ENCODE results near the gene TRPM3. TPM values are rescaled to one million over a fixed set of nuclear protein-coding genes. Genes with fewer than 3 reads are reported as not detected.

Gene TRPM3
- total RNA-seq, 1 donor from 2014 or later, result 8.2 TPM

DNA sequence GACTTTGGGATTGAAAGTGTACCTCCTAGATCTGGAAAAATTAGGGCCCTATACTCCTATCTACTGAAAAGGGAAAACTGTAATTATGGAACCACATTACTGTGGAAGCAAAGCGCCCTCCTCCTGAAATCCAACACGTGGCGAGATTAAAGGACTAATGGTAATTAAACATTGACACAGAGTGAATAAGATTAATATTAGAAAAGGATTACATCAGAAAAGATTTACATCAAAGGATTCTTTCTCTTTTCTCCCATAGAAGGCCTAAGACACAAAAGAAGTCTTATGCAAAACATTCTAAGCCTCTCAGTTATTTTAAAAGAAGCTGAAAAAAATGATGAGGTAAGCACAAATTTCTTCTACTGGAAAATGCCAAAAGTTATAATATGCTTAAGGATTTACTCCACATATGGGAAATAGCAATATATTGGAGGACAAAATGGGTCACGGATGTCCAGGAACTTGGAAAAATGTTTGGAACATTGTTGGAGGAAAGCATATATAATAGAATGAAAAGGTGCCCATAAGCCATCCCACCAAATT lies 227.8 kb downstream of the TRPM3 start:
- no peak for DNase-seq (ENCODE audit: low spot score)

GRCh38 chr9:70888471-70888870 lies 232.9 kb downstream of the TRPM3 start:
- DNase-seq (ENCODE audit: low spot score), result no peak

DNA sequence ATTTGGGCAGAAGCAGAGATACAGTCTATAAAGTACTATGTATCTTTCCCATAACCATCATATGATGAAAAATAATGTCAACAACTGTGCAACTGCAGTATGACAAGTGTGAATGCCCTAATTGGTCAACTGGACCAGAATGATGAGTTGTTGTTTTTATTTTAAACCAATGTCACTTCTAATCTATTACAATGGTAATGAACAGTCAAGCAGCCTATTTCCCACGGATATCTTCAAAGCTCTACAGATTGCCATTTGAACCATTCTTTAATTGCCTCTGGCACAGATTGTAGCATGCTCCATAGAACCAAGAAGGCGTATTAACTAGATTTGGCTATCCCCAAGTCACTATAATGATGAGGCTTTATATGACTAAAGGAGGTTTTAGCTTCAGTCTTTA lies 233.6 kb downstream of the TRPM3 start:
- no peak for DNase-seq (ENCODE audit: low spot score)

DNA sequence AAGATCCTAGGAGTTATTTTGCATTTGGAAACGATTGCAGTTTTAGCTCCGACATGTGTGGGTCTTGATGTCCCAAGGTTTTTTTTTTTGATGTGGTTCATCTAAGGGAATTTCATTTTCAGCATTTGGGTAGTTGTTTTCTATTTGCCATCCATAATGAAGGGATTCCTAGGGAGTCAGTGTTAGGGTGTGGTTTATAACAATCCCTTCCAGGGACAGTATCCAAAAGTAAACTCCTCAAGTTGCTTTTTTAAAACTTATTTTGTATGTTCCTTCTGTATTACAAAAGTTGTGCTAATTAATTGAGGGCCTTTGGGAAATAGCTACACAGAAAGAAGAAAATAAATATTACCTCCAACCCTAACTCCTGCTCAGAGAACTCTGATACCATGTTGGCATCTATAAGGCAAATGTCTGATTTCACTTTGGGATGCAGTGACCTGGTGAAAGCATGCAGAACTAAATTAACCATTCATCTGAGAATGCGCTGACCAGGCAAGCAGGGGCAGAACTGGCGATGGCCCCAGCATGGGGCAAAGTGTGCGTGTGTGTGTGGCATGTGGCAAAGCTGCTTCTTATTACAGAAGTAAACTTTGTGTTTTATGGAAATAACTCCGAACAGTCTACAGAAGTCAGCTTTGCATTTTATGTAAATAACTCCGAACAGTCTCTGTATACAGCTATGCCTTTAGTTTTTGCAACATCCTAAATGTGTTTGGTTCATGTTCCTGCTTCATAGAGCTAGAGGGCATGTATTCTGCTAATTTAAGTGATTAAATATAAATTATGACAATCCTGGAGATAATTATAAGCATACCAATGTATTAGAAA lies 237.2 kb downstream of the TRPM3 start:
- no peak for DNase-seq (ENCODE audit: low spot score)

GRCh38 chr9:70883056-70883455 lies 238.4 kb downstream of the TRPM3 start:
- DNase-seq (ENCODE audit: low spot score), result no peak

- no peak for DNase-seq (ENCODE audit: low spot score)
These were observed 240.1 kb downstream of the TRPM3 start for GRCh38 chr9:70881333-70881732.

- no peak for DNase-seq (ENCODE audit: low spot score)
These were observed 240.9 kb downstream of the TRPM3 start for GRCh38 chr9:70880535-70880934.

DNA sequence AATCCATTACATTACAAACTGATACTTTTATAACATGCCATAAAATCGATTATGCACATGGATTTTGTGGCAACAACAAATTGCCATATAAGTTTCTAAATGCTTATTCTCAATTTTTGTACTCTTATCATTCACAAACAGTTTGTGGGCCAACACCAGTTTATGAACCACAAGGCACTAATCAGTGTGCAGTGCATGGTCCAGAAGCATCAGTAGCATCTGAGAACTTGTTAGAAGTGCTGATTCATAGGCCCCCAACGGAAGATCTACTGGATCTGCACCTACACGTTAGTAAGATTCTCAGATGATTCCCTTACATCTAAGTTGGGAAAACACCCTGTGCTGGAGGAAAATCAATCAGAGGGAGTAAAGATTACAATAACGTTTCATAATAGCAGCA lies 242.8 kb downstream of the TRPM3 start:
- DNase-seq (ENCODE audit: low spot score), result no peak

- peak; percentile 37 for DNase-seq (ENCODE audit: low spot score)
These were observed 247.0 kb downstream of the TRPM3 start for GRCh38 chr9:70874451-70874850.

DNA sequence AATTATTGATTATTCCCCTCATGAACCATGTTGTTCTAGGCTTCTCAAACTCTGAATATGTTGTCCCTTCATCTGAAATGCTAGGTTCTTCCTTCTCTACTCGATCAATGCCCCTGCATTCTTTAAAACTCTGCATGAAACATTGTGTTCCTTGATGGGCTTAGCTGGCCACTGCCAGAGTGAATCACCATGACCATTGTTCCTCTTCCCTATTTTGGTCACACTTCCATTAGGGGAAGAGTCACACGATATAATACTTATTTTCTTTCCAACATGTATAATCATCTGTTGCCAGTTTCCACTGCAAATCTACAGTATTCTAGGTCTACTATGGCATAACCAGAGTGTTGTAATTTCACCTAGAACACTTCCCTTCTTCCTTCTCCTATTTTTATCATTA lies 247.9 kb downstream of the TRPM3 start:
- no peak for DNase-seq (ENCODE audit: low spot score)

DNA sequence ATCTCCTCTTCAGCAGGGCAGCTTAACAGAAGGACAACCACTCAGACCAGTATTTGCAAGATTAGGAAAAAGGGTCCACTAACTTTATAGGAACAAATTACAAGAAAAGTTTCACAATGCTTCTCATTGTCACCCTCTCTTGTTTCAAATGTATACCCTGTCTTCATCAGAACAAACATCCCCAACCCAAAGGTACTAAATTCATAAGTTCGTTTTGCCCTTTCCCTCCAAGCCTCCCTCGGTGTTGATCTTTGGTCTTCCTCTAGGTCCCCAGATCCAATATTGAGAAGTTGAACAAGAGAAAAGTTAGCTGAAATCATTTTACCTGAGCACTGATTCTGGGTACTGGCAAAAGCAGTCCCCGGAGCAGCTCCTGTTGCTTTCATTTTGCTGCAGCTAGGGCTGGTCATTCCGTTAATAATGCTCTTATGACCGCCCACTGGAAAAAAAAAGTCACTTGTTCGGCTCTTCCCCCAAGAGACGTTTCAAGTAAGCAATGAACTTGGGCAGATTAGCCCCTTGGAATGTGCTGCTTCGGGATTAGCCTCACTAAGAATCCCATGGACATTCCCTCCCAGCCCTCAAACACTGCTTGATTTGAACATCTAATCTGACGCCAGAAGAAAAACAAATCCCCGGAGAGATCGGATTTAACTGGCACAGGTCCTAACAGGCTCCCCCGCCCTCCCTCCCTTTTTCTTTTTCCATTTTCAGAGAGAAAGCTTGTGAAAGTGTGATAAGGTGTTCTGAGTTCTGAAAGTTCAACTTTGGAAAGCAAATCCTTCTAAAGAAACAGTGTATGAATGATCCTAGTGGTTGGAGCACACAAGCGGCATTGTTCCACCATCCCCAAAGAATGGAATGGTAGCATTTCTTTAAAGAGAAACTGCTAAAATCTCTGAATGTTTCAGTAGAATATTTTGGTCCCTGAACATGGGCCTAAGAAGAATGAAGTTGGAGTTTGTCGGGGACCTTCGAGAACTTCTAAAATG lies 252.5 kb downstream of the TRPM3 start:
- peak; percentile 70 for DNase-seq (ENCODE audit: low spot score)

GRCh38 chr9:70868041-70868440 lies 253.4 kb downstream of the TRPM3 start:
- DNase-seq (ENCODE audit: low spot score), result no peak

DNA sequence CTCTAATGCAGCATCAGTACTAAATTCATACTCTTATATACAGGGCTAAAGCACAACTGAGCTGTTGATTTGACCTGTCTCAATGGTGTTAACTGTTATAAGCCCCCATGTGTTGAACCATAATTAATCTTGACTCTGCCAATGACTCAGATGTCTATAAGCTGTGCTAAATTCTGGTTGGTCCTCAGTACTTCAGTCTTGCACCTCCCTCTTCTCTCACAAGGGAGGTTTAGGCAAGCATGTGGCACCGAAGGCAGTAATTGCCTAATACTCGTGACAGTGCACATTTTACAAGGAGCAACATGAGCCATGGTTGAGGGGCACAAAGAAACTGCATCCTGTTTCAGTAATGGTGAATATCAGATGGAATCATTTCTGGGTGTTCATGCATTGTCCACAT lies 255.9 kb downstream of the TRPM3 start:
- DNase-seq (ENCODE audit: low spot score), result no peak

DNA sequence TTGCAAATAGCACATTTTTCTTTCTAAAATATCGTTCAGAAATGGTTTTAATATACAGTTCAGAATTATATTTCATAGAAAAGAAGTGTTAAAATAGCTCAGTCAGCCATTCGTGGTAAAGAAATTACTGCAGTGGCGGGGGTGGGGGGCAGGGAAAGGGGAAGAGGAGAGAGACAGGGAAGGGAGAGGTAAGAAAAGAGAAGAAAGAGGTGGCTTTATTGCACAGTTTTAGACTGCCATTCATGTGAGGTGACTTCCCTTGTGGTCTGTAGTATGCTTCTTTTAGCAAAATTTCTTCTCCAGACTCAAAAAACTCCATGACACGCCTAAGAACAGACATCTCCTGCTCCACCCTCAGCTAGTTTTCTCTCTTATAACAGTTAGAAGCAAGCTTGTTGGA lies 259.6 kb downstream of the TRPM3 start:
- DNase-seq (ENCODE audit: low spot score), result no peak

DNA sequence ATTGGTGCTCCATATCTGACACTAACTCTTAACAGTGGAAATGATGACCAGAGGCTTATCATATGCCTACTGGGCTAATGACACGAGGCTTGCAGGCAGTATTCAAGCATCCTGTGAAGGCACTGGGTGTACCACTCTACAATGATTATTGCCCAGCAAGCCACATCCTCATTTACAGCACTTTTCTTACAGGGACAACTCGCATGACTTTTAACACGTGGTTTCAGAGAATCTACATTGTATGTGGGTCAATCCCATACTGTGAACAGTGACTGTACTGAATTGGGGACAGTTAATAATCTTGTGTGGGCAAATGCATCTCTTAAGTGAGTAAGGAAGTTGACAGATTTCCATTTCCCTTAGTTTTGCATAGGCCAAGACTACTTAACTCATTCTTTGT lies 260.0 kb downstream of the TRPM3 start:
- DNase-seq (ENCODE audit: low spot score), result no peak

- no peak for DNase-seq (ENCODE audit: low spot score)
These were observed 261.7 kb downstream of the TRPM3 start for GRCh38 chr9:70859694-70860093.

- DNase-seq (ENCODE audit: low spot score), result no peak
These were observed 265.0 kb downstream of the TRPM3 start for GRCh38 chr9:70856411-70856810.

DNA sequence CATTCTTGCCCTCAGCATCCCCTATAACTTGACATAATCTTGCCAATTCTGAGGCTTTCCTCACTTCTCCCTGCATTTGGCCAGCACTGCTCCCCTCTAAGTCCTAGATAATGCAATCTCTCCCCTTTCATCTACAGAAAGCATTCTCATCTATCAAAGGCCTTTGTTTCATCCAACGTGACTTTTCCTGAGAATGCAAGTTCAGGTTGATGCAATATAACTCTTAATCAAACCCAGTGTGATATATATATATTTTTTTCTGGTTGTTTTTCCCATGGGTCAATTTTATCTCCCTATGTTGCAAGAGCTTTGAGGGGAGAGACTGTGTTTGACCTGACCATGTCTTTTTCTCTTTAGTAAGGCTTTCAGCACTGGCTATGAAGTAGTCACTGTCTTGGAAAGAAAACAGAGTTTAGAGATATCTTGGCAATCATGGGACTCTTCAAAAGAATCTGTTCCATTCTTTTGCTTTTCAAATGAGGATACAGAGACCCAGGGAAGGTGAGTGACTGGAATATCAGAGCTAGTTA lies 268.6 kb downstream of the TRPM3 start:
- DNase-seq (ENCODE audit: low spot score), result no peak

- DNase-seq (ENCODE audit: low spot score), result no peak
These were observed 281.2 kb downstream of the TRPM3 start for GRCh38 chr9:70840266-70840665.

- DNase-seq (ENCODE audit: low spot score), result no peak
These were observed 286.1 kb downstream of the TRPM3 start for GRCh38 chr9:70835323-70835722.

DNA sequence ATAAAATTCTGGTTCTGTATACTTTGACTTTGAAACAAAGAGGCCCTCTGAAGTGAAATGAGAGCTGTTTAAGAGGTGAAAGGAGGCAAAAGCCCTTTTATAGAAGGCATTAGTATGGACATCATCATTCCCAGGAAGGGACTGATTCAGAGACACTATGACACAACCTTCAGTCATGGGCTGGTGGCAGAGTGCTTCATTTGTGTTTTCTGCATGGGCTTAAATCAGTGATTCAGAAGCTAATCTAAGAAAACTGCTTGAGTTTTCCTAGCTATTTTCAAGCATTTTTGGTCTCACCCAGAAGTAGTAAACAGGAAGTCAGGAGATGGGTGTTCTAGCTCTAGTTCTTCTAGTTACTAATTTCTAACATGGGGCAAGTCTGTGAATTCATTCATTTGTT lies 288.9 kb downstream of the TRPM3 start:
- no peak for DNase-seq (ENCODE audit: low spot score)

DNA sequence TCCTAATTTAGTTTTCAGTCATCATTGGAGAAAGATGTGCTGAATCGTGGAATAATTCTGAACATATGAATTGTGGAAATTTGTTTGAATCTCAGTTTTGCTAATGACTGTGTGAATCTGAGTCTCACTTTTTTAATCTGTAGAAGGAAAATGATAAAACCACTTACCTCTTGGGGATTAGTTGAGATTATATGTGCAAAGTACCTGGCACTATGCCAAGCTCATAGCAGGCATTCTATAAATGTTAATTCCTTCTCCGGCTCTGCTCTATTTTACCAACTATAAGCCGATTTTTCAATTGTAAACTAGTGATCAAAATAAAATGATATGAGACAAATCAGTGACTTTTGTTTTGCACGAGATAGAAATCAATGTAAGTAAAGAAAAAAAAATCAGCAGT lies 290.8 kb downstream of the TRPM3 start:
- DNase-seq (ENCODE audit: low spot score), result no peak
